ENCODE results near the gene OR52D1.

Gene OR52D1

DNA sequence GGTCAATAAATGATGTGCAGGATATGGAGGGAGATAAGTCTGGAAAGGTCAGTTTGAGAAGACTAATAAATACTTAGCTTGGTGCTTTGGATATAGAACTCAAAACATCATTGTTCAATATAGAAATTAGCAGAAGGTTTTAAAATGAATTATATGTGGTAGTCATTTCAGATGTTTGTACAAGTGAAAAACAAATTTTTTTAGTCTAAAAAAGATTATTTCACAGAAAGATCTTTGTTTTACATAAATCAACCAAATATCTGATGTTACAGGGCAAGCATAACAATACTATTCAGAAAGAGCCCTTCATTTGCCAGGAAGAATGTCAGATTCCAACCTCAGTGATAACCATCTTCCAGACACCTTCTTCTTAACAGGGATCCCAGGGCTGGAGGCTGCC lies at the start of gene OR52D1:
Gene OR52D1 (plus strand): TSS at position 301 of the 400 bp plus-strand sequence. CDS start 22 bp downstream, at position 323.
- no peaks in the 10 kb centered on the region for H3K9me3 ChIP-seq (ENCODE audit: control insufficient read depth, low read depth, low read length)
- H3K27me3 ChIP-seq (ENCODE audit: control insufficient read depth, insufficient read depth, low read length): no peaks in the 10 kb centered on the region
- H3K4me1 ChIP-seq (ENCODE audit: control insufficient read depth, low read depth, low read length): no peaks in the 10 kb centered on the region
- no peak within 1 kb of the TSS for H3K9ac ChIP-seq (ENCODE audit: low read length)
- no peak within 1 kb of the TSS for H3K27ac ChIP-seq (ENCODE audit: low read length)
- no peak within 1 kb of the TSS for H3K4me3 ChIP-seq (ENCODE audit: low read length)
- no peaks in the 10 kb centered on the region for H3K36me3 ChIP-seq (ENCODE audit: control insufficient read depth, low read depth, low read length)

DNA sequence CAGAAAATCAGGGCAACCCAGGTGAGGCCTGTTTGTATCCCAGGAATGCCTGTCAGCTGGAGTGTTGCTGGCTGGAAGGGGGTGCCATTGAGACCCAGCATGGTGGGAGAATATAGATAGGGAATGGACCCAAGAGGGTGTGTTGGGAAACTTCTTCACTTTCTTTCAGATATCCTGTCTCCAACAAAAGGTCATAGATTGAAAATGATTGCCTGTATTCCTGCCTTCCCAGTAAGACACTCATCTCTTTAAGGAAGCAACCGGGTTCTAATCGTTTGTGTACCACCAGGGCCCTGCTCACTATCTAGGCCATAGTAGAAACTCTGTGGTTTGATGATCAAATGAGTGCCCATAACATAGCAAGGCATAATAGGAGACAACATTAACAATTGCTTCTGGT lies 47.1 kb upstream of the OR52D1 start, which contains the start of gene OR51I1:
Gene OR51I1 (minus strand): TSS at position 101 of the 400 bp plus-strand sequence. CDS start 0 bp downstream, at position 101.
- no peak within 1 kb of the TSS for H3K4me3 ChIP-seq (ENCODE audit: low read length)
- H3K4me1 ChIP-seq (ENCODE audit: control insufficient read depth, low read depth, low read length): no peaks in the 10 kb centered on the region
- no peaks in the 10 kb centered on the region for H3K9me3 ChIP-seq (ENCODE audit: control insufficient read depth, low read depth, low read length)
- H3K9ac ChIP-seq (ENCODE audit: low read length): no peak within 1 kb of the TSS
- H3K36me3 ChIP-seq (ENCODE audit: control insufficient read depth, low read depth, low read length): no peaks in the 10 kb centered on the region
- no peaks in the 10 kb centered on the region for H3K27me3 ChIP-seq (ENCODE audit: control insufficient read depth, insufficient read depth, low read length)
- no peak within 1 kb of the TSS for H3K27ac ChIP-seq (ENCODE audit: low read length)

DNA sequence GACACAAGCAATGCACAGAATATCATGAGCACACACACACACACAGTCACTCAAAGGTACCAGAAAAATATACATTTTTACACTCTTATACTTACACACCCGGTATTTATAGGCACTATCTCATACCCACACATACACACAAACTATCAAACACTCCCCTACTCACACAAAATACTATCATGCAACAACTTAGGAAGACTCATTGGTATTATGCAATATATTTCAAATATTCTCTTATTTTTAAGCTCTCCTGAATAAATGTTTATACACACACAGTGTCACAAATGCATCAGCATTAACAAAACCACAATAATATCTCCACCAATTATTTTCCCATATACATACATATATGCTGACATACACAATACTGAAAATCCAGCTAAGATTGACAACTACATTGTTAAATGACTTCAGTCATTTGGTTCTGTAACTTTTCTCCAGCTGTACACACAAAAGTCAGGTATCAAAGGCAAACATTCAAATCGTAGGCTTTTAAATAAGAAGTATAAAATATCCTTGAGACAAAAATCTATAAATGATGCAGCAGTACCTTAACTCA lies 44.6 kb upstream of the OR52D1 start:
- Histone ChIP-seq H3K27ac (ENCODE audit: low read length) (no peak overlapping the region), H3K9ac (ENCODE audit: low read length) (no peak overlapping the region), H3K27me3 (ENCODE audit: control insufficient read depth, insufficient read depth, low read length) (no peaks in the 10 kb centered on the region), H3K4me1 (ENCODE audit: control insufficient read depth, low read depth, low read length) (no peaks in the 10 kb centered on the region), H3K36me3 (ENCODE audit: control insufficient read depth, low read depth, low read length) (no peaks in the 10 kb centered on the region), H3K4me3 (ENCODE audit: low read length) (no peak overlapping the region), H3K9me3 (ENCODE audit: control insufficient read depth, low read depth, low read length) (no peaks in the 10 kb centered on the region)

DNA sequence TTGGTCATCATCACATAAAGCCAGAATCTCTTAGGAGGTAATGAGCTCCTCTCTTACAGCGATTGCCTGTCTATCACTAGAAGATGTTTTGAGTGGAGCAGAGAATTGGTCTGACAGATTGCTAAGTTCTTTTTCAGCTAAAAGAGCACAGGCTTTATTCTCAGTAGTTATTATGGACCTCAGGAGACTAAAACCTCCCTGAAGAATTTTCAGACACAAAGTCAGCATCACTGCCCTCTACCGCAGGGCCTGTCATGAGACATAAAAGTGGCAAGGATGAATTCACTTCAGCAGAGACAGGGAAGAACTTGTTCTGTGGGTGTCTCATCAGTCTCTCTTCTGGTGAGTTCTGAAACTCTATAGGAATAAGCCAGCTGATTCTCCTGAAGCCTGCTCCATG lies 39.5 kb upstream of the OR52D1 start, which contains the start of gene OR51I2:
Gene OR51I2 (plus strand): TSS at position 301 of the 400 bp plus-strand sequence. CDS start 4,166 bp downstream, outside the sequence.
- no peak within 1 kb of the TSS for H3K9ac ChIP-seq (ENCODE audit: low read length)

DNA sequence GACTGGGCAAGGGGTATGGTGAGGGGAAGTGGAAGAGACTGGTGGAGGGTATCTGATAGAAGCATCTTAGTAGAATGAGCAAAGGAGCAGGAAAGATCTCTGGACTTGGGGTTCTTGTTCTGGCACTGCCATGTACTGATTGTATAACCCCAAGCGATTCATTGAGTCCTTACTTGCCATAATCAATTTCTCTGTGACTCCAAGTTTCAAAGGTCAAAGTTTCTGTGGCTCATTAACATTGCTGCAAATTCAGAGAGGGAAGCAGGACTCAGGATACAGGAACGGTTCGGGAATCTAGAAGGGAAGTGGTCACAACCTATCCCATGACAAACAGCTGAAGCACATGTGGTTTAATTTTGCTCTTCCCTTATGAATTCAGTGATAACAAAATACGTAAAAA lies 39.1 kb upstream of the OR52D1 start:
- Histone ChIP-seq H3K9me3 (ENCODE audit: control insufficient read depth, low read depth, low read length) (no peaks in the 10 kb centered on the region), H3K36me3 (ENCODE audit: control insufficient read depth, low read depth, low read length) (no peaks in the 10 kb centered on the region), H3K4me1 (ENCODE audit: control insufficient read depth, low read depth, low read length) (no peaks in the 10 kb centered on the region), H3K9ac (ENCODE audit: low read length) (no peak overlapping the region), H3K27ac (ENCODE audit: low read length) (no peak overlapping the region), H3K27me3 (ENCODE audit: control insufficient read depth, insufficient read depth, low read length) (no peaks in the 10 kb centered on the region), H3K4me3 (ENCODE audit: low read length) (no peak overlapping the region)

More for the DNA sequence above, 39.5 kb upstream of the OR52D1 start, which contains the start of gene OR51I2:
- H3K27me3 ChIP-seq (ENCODE audit: control insufficient read depth, insufficient read depth, low read length): no peaks in the 10 kb centered on the region
- H3K27ac ChIP-seq (ENCODE audit: low read length): no peak within 1 kb of the TSS
- no peaks in the 10 kb centered on the region for H3K36me3 ChIP-seq (ENCODE audit: control insufficient read depth, low read depth, low read length)
- no peaks in the 10 kb centered on the region for H3K4me1 ChIP-seq (ENCODE audit: control insufficient read depth, low read depth, low read length)
- H3K9me3 ChIP-seq (ENCODE audit: control insufficient read depth, low read depth, low read length): no peaks in the 10 kb centered on the region
- H3K4me3 ChIP-seq (ENCODE audit: low read length): no peak within 1 kb of the TSS

DNA sequence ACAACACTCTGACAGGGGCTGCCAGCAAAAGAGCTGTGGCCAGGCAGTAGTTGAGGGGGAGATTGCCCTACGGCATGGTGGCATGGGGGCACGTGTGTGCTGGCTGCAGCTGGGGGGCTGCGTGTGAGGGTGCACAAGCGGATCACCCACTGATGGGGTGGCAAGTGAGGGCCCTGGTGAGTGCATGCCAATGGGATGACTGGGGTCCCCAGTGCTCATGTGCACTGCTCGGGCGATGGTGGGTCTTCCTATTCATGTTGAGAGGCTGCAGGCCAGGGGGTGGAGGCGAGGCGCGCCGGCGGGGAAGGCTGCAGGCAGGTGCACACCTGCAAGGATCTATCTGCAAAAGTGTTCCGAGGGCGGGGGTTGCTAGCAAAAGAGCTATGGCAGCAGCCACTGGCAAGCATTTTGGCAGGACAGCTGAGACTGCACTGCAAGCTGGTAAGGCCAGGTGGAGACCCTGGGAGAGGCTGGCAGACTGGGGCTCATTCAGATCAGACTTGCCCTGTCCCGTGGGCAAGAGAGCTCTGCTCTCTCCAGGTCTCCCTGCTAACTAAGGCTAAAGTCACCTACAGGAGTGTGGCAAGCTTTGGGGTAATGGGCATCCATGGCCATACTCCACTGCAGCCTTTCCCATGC lies 27.4 kb upstream of the OR52D1 start:
- no peak overlapping the region for H3K9ac ChIP-seq (ENCODE audit: low read length)
- H3K27ac ChIP-seq (ENCODE audit: low read length): no peak overlapping the region
- no peaks in the 10 kb centered on the region for H3K4me1 ChIP-seq (ENCODE audit: control insufficient read depth, low read depth, low read length)
- H3K4me3 ChIP-seq (ENCODE audit: low read length): no peak overlapping the region
- H3K27me3 ChIP-seq (ENCODE audit: control insufficient read depth, insufficient read depth, low read length): no peaks in the 10 kb centered on the region
- H3K9me3 ChIP-seq (ENCODE audit: control insufficient read depth, low read depth, low read length): no peaks in the 10 kb centered on the region
- no peaks in the 10 kb centered on the region for H3K36me3 ChIP-seq (ENCODE audit: control insufficient read depth, low read depth, low read length)

DNA sequence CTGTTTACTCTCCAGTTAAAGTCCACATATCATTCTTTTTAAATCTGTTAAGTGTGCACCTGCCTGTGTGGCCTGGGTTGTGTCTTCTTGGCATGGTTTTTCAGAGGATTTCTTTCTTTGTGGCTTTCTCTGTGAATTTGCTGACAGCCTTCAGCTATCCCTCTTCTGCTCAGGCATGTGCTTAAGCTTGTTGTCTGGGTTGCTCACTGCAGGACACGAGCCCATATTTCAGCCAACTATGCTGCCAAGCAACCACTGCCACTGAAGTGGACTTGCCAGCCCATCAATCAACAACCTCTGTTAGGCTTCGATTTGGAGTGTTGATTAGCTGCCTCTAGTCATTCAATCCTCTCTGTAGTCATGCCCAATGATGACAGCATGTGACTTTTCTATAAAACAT lies 21.0 kb upstream of the OR52D1 start:
- Histone ChIP-seq H3K36me3 (ENCODE audit: control insufficient read depth, low read depth, low read length) (no peaks in the 10 kb centered on the region), H3K4me1 (ENCODE audit: control insufficient read depth, low read depth, low read length) (no peaks in the 10 kb centered on the region), H3K4me3 (ENCODE audit: low read length) (no peak overlapping the region)

DNA sequence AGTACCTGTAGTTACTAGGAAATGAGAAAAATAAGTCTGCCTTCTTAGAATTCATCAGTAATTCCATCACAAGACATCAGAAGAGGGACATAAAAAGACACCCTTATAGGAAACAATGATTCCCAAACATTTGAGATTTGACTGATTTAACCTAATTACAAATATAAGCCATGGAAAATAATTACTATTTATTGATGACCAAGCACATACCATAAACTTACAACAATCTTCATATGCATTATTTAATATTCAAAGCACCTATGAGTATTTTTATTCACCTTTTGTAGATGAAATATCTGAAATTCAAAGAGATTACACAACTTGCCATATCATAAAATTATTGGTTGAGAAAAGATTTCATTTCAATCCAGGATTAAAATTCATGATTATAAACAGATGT lies 14.6 kb upstream of the OR52D1 start:
- Histone ChIP-seq H3K9ac (ENCODE audit: low read length) (no peak overlapping the region), H3K36me3 (ENCODE audit: control insufficient read depth, low read depth, low read length) (no peaks in the 10 kb centered on the region), H3K27me3 (ENCODE audit: control insufficient read depth, insufficient read depth, low read length) (no peaks in the 10 kb centered on the region), H3K9me3 (ENCODE audit: control insufficient read depth, low read depth, low read length) (no peaks in the 10 kb centered on the region), H3K4me1 (ENCODE audit: control insufficient read depth, low read depth, low read length) (no peaks in the 10 kb centered on the region), H3K4me3 (ENCODE audit: low read length) (no peak overlapping the region), H3K27ac (ENCODE audit: low read length) (no peak overlapping the region)

More for the DNA sequence above, 21.0 kb upstream of the OR52D1 start:
- H3K9ac ChIP-seq (ENCODE audit: low read length): no peak overlapping the region
- no peaks in the 10 kb centered on the region for H3K27me3 ChIP-seq (ENCODE audit: control insufficient read depth, insufficient read depth, low read length)
- no peak overlapping the region for H3K27ac ChIP-seq (ENCODE audit: low read length)
- no peaks in the 10 kb centered on the region for H3K9me3 ChIP-seq (ENCODE audit: control insufficient read depth, low read depth, low read length)

DNA sequence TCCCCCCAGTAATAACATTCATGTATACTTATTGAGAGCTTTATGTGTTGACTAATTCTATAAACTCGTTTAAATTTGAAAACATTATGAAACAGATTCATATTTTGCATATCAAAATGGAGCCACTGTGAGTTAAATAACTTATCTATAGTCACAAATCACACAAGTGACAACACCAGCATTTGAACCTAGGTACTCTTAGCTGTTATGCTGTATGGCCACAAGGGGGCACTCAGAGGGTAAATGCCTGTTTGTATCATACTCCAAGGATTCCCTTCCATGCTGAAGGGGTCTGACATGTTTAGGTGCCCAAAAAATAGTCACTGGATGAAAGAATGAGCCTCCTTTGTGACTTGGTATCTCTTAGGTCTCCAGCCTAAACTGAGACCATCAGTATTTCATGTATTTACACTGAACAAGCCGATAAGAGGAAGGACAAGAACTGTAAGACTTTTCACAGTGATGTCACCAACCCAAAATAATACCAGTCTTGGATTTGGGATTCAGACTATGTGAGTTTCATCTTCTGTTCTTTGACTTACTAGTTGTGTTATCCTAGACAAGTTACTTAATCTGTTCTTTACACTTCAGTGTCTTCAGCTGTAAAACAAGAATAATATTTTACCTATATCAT lies 12.2 kb upstream of the OR52D1 start:
- H3K9me3 ChIP-seq (ENCODE audit: control insufficient read depth, low read depth, low read length): no peaks in the 10 kb centered on the region
- H3K27ac ChIP-seq (ENCODE audit: low read length): no peak overlapping the region
- no peaks in the 10 kb centered on the region for H3K27me3 ChIP-seq (ENCODE audit: control insufficient read depth, insufficient read depth, low read length)
- no peaks in the 10 kb centered on the region for H3K4me1 ChIP-seq (ENCODE audit: control insufficient read depth, low read depth, low read length)
- no peak overlapping the region for H3K9ac ChIP-seq (ENCODE audit: low read length)
- H3K4me3 ChIP-seq (ENCODE audit: low read length): no peak overlapping the region
- H3K36me3 ChIP-seq (ENCODE audit: control insufficient read depth, low read depth, low read length): no peaks in the 10 kb centered on the region

DNA sequence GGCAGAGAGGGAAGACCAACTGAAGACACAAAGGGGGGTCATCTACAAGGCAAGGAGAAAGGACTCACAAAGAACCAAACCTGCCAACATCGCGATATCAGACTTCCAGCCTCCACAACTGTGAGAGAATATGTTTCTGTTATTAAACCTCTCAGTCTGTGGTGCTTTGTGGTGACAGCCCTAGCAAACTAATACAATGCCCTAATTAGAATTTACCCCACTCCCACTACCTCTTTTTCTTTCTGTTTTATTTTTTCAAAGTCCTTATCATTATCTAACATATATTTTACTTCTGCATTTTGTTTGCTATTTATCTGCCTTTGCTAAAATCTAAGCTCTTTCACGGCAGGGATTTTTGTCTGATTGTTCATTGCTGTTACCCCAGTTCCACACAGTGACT lies 2.5 kb upstream of the OR52D1 start:
- H3K27ac ChIP-seq (ENCODE audit: low read length): no peak overlapping the region
- no peaks in the 10 kb centered on the region for H3K4me1 ChIP-seq (ENCODE audit: control insufficient read depth, low read depth, low read length)
- no peaks in the 10 kb centered on the region for H3K27me3 ChIP-seq (ENCODE audit: control insufficient read depth, insufficient read depth, low read length)
- H3K9me3 ChIP-seq (ENCODE audit: control insufficient read depth, low read depth, low read length): no peaks in the 10 kb centered on the region
- no peaks in the 10 kb centered on the region for H3K36me3 ChIP-seq (ENCODE audit: control insufficient read depth, low read depth, low read length)
- H3K4me3 ChIP-seq (ENCODE audit: low read length): no peak overlapping the region
- no peak overlapping the region for H3K9ac ChIP-seq (ENCODE audit: low read length)

DNA sequence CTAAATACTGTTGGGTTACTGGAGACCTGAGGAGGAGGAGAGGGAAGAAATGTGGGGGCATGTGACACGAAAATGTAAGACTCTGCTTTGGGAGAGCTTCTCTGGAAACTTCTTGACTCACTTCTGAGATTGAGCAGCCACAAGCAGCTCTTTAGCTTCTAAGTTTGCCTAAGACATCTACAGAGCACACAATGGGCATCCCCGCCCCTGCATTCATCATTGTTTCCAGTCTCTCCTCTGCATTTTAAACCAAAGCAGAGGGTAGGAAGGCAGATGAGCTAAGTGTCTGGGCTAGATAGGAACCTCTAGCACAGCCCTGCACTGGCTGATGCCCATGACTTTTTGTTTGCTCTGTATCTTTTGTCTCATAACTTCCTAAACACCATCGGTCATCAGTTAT lies 2.1 kb upstream of the OR52D1 start:
- Histone ChIP-seq H3K4me1 (ENCODE audit: control insufficient read depth, low read depth, low read length) (no peaks in the 10 kb centered on the region), H3K27ac (ENCODE audit: low read length) (no peak overlapping the region), H3K4me3 (ENCODE audit: low read length) (no peak overlapping the region), H3K9ac (ENCODE audit: low read length) (no peak overlapping the region), H3K27me3 (ENCODE audit: control insufficient read depth, insufficient read depth, low read length) (no peaks in the 10 kb centered on the region), H3K9me3 (ENCODE audit: control insufficient read depth, low read depth, low read length) (no peaks in the 10 kb centered on the region), H3K36me3 (ENCODE audit: control insufficient read depth, low read depth, low read length) (no peaks in the 10 kb centered on the region)

Measured in iPS-18a (cell line).